ENCODE measurements around the gene COX4I1. TPM values are rescaled to one million over a fixed set of nuclear protein-coding genes. Genes with fewer than 3 reads are reported as not detected.
"Not testable (repeated sequence)": the region's sequence is repeated elsewhere in the genome, so short reads cannot be mapped to it uniquely, and the experiment has no call there.

The COX4I1 gene
- total and polyA plus RNA-seq, 7 experiments from 2014 or later: 479 to 1,303 (median 677) TPM

GRCh38 chr16:85817195-85817594, 17.7 kb downstream of the COX4I1 start:
- intact Hi-C loops (cut with micrococcal nuclease); POLR2A ChIA-PET; CTCF ChIA-PET; H3K4me3 Mint-ChIP-seq; H3K4me3 ChIP-seq (ENCODE audit: low read length); H3K27me3 ChIP-seq (ENCODE audit: control insufficient read depth in 2 of 2, insufficient read depth in 2 of 2, low read length in 2 of 2); H3K36me3 Mint-ChIP-seq; ATAC-seq; H3K4me1 ChIP-seq (ENCODE audit: control insufficient read depth in 2 of 2, insufficient read depth in 2 of 2, low read length in 2 of 2); H3K27ac ChIP-seq (ENCODE audit: low read depth, low read length); H3K9me3 ChIP-seq (ENCODE audit: control insufficient read depth in 2 of 3, low read length in 3 of 3); H3K4me1 Mint-ChIP-seq; H3K36me3 ChIP-seq (ENCODE audit: control insufficient read depth in 2 of 3, insufficient read depth in 3 of 3, low read length in 3 of 3); H3K9me3 Mint-ChIP-seq; DNase-seq; H3K27ac Mint-ChIP-seq: not testable (repeated sequence)
- peaks cover 0 to 21% (median 7%) of the 10 kb centered on the region in 5 donors for H3K27me3 Mint-ChIP-seq

- Mint-ChIP-seq H3K4me3 (peak overlapping the region in 1 of 10 donors; percentile 17), H3K4me1 (peaks cover 0 to 7% (median 5%) of the 10 kb centered on the region in 7 donors), H3K36me3 (no peaks in the 10 kb centered on the region), H3K27ac (no peak overlapping the region), H3K27me3 (peaks cover 0 to 8% (median 4%) of the 10 kb centered on the region in 5 donors), H3K9me3 (no peaks in the 10 kb centered on the region)
- no peaks in the 10 kb centered on the region for H3K4me1 ChIP-seq (ENCODE audit: control insufficient read depth in 2 of 2, insufficient read depth in 2 of 2, low read length in 2 of 2)
- H3K4me3 ChIP-seq (ENCODE audit: low read length): no peak overlapping the region
- intact Hi-C loops (cut with micrococcal nuclease): loop anchor here in 1 of 2 donors (1.0 kb wide), 1 partner anchor 19 kb away; no protein-coding TSS in a partner anchor
- H3K9me3 ChIP-seq (ENCODE audit: control insufficient read depth in 2 of 3, low read length in 3 of 3): no peaks in the 10 kb centered on the region
- POLR2A ChIA-PET: no interaction called here
- ATAC-seq: peak; percentile 81
- H3K27me3 ChIP-seq (ENCODE audit: control insufficient read depth in 2 of 2, insufficient read depth in 2 of 2, low read length in 2 of 2): no peaks in the 10 kb centered on the region
- DNase-seq: peak; percentile 59 to 83 (median 74)
- H3K27ac ChIP-seq (ENCODE audit: low read depth, low read length): no peak overlapping the region
- CTCF ChIA-PET: interaction anchor here (0.6 to 5.8 kb wide), 18 partner anchors 9 to 1308 kb away, joined by 3 to 168 read pairs (median 4); no protein-coding TSS in a partner anchor
- H3K36me3 ChIP-seq (ENCODE audit: control insufficient read depth in 2 of 3, insufficient read depth in 3 of 3, low read length in 3 of 3): no peaks in the 10 kb centered on the region
These were observed 19.8 kb downstream of the COX4I1 start for GRCh38 chr16:85819245-85819644.

- no peak for DNase-seq
- Histone ChIP-seq H3K4me3 (ENCODE audit: low read length) (no peak overlapping the region), H3K9me3 (ENCODE audit: control insufficient read depth in 2 of 3, low read length in 3 of 3) (no peaks in the 10 kb centered on the region), H3K27ac (ENCODE audit: low read depth, low read length) (no peak overlapping the region), H3K27me3 (ENCODE audit: control insufficient read depth in 2 of 2, insufficient read depth in 2 of 2, low read length in 2 of 2) (no peaks in the 10 kb centered on the region), H3K4me1 (ENCODE audit: control insufficient read depth in 2 of 2, insufficient read depth in 2 of 2, low read length in 2 of 2) (no peaks in the 10 kb centered on the region), H3K36me3 (ENCODE audit: control insufficient read depth in 2 of 3, insufficient read depth in 3 of 3, low read length in 3 of 3) (no peaks in the 10 kb centered on the region)
- Mint-ChIP-seq H3K4me3 (no peak overlapping the region), H3K36me3 (no peaks in the 10 kb centered on the region), H3K27ac (no peak overlapping the region), H3K9me3 (no peaks in the 10 kb centered on the region), H3K4me1 (peaks cover 0 to 7% (median 5%) of the 10 kb centered on the region in 7 donors), H3K27me3 (peaks cover 0 to 5% (median 4%) of the 10 kb centered on the region in 5 donors)
- CTCF ChIA-PET: interaction anchor here (0.6 to 5.8 kb wide), 17 partner anchors 15 to 1309 kb away, joined by 3 to 168 read pairs (median 5); no protein-coding TSS in a partner anchor
- POLR2A ChIA-PET: no interaction called here
- intact Hi-C loops (cut with micrococcal nuclease): loop anchor here (1.0 to 5.0 kb wide), 4 partner anchors 19 to 701 kb away; partner anchors contain the start of gene IRF8 (in 1 of the 2)
- ATAC-seq: no peak
These were observed 20.3 kb downstream of the COX4I1 start for GRCh38 chr16:85819771-85820170.

- Histone ChIP-seq H3K9me3 (ENCODE audit: control insufficient read depth in 2 of 3, low read length in 3 of 3) (no peaks in the 10 kb centered on the region), H3K4me3 (ENCODE audit: low read length) (no peak overlapping the region), H3K36me3 (ENCODE audit: control insufficient read depth in 2 of 3, insufficient read depth in 3 of 3, low read length in 3 of 3) (no peaks in the 10 kb centered on the region), H3K4me1 (ENCODE audit: control insufficient read depth in 2 of 2, insufficient read depth in 2 of 2, low read length in 2 of 2) (no peaks in the 10 kb centered on the region), H3K27me3 (ENCODE audit: control insufficient read depth in 2 of 2, insufficient read depth in 2 of 2, low read length in 2 of 2) (no peaks in the 10 kb centered on the region), H3K27ac (ENCODE audit: low read depth, low read length) (no peak overlapping the region)
- Mint-ChIP-seq H3K4me3 (no peak overlapping the region), H3K27me3 (peaks cover 0 to 5% (median 4%) of the 10 kb centered on the region in 5 donors), H3K27ac (no peak overlapping the region), H3K4me1 (peaks cover 0 to 7% (median 5%) of the 10 kb centered on the region in 7 donors), H3K36me3 (no peaks in the 10 kb centered on the region), H3K9me3 (no peaks in the 10 kb centered on the region)
- ChIA-PET POLR2A (interaction anchor here (1.3 kb wide), 1 partner anchor 167 kb away, joined by 5 read pairs; no protein-coding TSS in a partner anchor), CTCF (interaction anchor here (0.6 to 5.8 kb wide), 21 partner anchors 8 to 201 kb away, joined by 3 to 168 read pairs (median 5); no protein-coding TSS in a partner anchor)
- ATAC-seq (no peak), DNase-seq (no peak)
- intact Hi-C loops (cut with micrococcal nuclease): loop anchor here (1.0 to 5.0 kb wide), 7 partner anchors 77 to 700 kb away; partner anchors contain the start of gene IRF8 (in 1 of the 2)
These were observed 21.3 kb downstream of the COX4I1 start for GRCh38 chr16:85820604-85821372.

GRCh38 chr16:85821390-85822135, 22.1 kb downstream of the COX4I1 start:
- Histone ChIP-seq H3K36me3 (ENCODE audit: control insufficient read depth in 2 of 3, insufficient read depth in 3 of 3, low read length in 3 of 3) (no peaks in the 10 kb centered on the region), H3K27me3 (ENCODE audit: control insufficient read depth in 2 of 2, insufficient read depth in 2 of 2, low read length in 2 of 2) (no peaks in the 10 kb centered on the region), H3K4me3 (ENCODE audit: low read length) (no peak overlapping the region), H3K4me1 (ENCODE audit: control insufficient read depth in 2 of 2, insufficient read depth in 2 of 2, low read length in 2 of 2) (no peaks in the 10 kb centered on the region), H3K9me3 (ENCODE audit: control insufficient read depth in 2 of 3, low read length in 3 of 3) (no peaks in the 10 kb centered on the region), H3K27ac (ENCODE audit: low read depth, low read length) (no peak overlapping the region)
- Mint-ChIP-seq H3K36me3 (no peaks in the 10 kb centered on the region), H3K27ac (no peak overlapping the region), H3K4me3 (no peak overlapping the region), H3K9me3 (no peaks in the 10 kb centered on the region), H3K4me1 (peaks cover 0 to 7% (median 5%) of the 10 kb centered on the region in 7 donors), H3K27me3 (peaks cover 0 to 6% (median 4%) of the 10 kb centered on the region in 5 donors)
- intact Hi-C loops (cut with micrococcal nuclease): loop anchor here (1.0 to 5.0 kb wide), 7 partner anchors 76 to 699 kb away; partner anchors contain the start of gene IRF8 (in 1 of the 2)
- ChIA-PET POLR2A (interaction anchor here (1.3 kb wide), 1 partner anchor 166 kb away, joined by 5 read pairs; no protein-coding TSS in a partner anchor), CTCF (interaction anchor here (0.6 to 5.8 kb wide), 23 partner anchors 9 to 200 kb away, joined by 3 to 168 read pairs (median 4); no protein-coding TSS in a partner anchor)
- peak; percentile 93 for ATAC-seq
- DNase-seq: peak; percentile 56 to 88 (median 79)

GRCh38 chr16:85822145-85822544, 22.6 kb downstream of the COX4I1 start:
- ChIA-PET POLR2A (no interaction called here), CTCF (interaction anchor here (0.9 to 5.8 kb wide), 14 partner anchors 9 to 199 kb away, joined by 3 to 168 read pairs (median 6); no protein-coding TSS in a partner anchor)
- DNase-seq (no peak), ATAC-seq (no peak)
- Histone ChIP-seq H3K4me3 (ENCODE audit: low read length) (no peak overlapping the region), H3K27ac (ENCODE audit: low read depth, low read length) (no peak overlapping the region), H3K27me3 (ENCODE audit: control insufficient read depth in 2 of 2, insufficient read depth in 2 of 2, low read length in 2 of 2) (no peaks in the 10 kb centered on the region), H3K9me3 (ENCODE audit: control insufficient read depth in 2 of 3, low read length in 3 of 3) (no peaks in the 10 kb centered on the region), H3K36me3 (ENCODE audit: control insufficient read depth in 2 of 3, insufficient read depth in 3 of 3, low read length in 3 of 3) (no peaks in the 10 kb centered on the region), H3K4me1 (ENCODE audit: control insufficient read depth in 2 of 2, insufficient read depth in 2 of 2, low read length in 2 of 2) (no peaks in the 10 kb centered on the region)
- Mint-ChIP-seq H3K4me1 (peaks cover 0 to 7% (median 5%) of the 10 kb centered on the region in 7 donors), H3K9me3 (no peaks in the 10 kb centered on the region), H3K4me3 (no peak overlapping the region), H3K36me3 (no peaks in the 10 kb centered on the region), H3K27ac (no peak overlapping the region), H3K27me3 (peaks cover 0 to 10% (median 3%) of the 10 kb centered on the region in 5 donors)
- intact Hi-C loops (cut with micrococcal nuclease): loop anchor here in 1 of 2 donors (5.0 kb wide), 1 partner anchor 75 kb away; the partner anchor contains the start of gene IRF8
